IPS DF 6.9 (cell line): ENCODE measurements around the gene FOXO1.

Experiments used
- DNase-seq: peaks from one replicate; pipeline ENCODE4 v3.0.0-alpha.2; 2013; ENCODE audit warnings: low read depth, low spot score
- H3K27ac ChIP-seq: one replicate; pipeline ENCODE4 v1.5.1; 2013; ENCODE audit warnings: low read length, control low read depth
- H3K27me3 ChIP-seq: 2 replicates; pipeline ENCODE4 v1.6.1; 2013; ENCODE audit warnings: mild to moderate bottlenecking, low read length; ENCODE audit not compliant: control insufficient read depth, insufficient read depth
- H3K36me3 ChIP-seq: 2 replicates; pipeline ENCODE4 v1.6.1; 2013; ENCODE audit warnings: low read length; ENCODE audit not compliant: control insufficient read depth, insufficient read depth
- H3K4me1 ChIP-seq: 2 replicates; pipeline ENCODE4 v1.6.1; 2013; ENCODE audit warnings: low read length; ENCODE audit not compliant: control insufficient read depth, insufficient read depth
- H3K4me3 ChIP-seq: 2 replicates; pipeline ENCODE4 v1.5.1; 2013; ENCODE audit warnings: mild to moderate bottlenecking, low read length
- H3K9me3 ChIP-seq: 2 replicates; pipeline ENCODE4 v1.6.1; 2013; ENCODE audit warnings: low read length, inconsistent platforms; ENCODE audit not compliant: control insufficient read depth, insufficient read depth
- WGBS: extraction: QIAGEN DNeasy Blood & Tissue Kit; methylation state at CpG from one replicate; pipeline ENCODE4 v1.1.7; 2013; ENCODE audit warnings: mixed read lengths, missing lambda C conversion rate; ENCODE audit not compliant: insufficient read length, insufficient coverage; 5-methylcytosine and 5-hydroxymethylcytosine counted together

The FOXO1 gene

DNA sequence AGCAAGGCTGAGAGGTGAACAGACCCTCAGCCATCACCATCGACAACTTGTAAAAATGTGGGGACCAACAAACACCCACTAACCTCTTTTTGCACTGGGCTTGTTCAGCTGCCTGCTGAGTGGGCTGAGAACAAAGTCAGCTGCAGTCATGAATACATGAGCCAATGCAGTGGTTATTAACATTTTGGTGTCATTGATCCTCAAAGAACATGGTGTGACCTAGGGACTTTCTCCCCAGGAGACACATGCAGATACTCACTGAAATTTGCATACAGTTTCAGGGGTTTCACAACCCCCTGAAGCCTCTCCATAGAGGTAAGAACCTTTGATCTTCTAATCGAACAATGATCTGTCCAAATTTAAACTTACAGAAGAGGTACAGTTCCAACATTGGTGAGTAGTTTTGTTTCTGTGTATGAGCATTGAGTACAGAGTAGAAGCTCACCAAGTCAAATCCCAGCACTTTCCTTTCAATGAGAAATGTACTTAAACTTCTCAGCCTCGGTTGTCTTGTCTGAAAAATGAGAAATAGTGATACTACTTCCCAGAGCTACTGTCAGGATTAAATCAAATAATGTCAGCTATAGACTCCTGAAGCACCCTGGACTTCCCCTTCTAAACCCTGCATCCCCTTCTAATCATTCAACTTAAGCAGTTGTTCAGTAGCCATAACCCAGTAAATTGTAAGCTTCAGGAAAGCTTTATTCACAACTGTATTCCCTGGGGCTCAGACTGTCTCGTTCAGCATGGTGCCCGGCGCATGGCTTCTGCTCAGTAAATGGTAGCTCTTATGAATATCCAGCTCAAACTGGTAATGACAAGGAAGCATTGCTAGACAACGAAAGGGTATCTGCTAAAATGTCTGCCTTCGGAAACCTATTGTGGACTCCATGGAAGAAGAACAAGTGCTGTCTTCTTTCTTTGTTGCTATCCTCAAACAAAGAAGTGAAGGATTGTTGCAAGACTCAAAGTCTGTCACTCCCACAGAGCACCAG, 148.7 kb downstream of the FOXO1 start:
- Histone ChIP-seq H3K27ac (no peak overlapping the region), H3K4me1 (no peaks in the 10 kb centered on the region; the same call in 1 of the 2 replicates), H3K4me3 (no peak overlapping the region), H3K36me3 (no peaks in the 10 kb centered on the region), H3K27me3 (no peaks in the 10 kb centered on the region), H3K9me3 (no peaks in the 10 kb centered on the region)
- no peak for DNase-seq
- no CpG with 5 or more reads among the region's 8 CpGs for WGBS

DNA sequence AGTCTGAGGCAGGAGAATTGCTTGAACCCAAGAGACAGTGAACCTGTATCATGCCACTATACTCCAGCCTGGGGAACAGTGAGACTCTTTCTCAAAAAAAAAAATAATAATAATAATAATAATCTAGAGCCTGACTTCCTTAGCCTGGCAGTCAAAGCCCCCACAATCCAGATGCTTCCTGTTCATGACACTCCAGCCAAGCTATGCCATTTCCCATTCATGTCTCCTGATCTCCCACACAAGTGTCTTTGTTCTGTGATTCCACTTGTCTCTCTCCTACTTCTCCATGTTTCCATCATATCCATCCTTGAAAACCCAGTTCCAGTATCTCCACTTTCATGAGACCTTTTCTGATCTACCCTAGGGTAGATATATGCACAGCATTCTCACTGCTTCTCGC, 150.7 kb downstream of the FOXO1 start:
- H3K36me3 ChIP-seq: no peaks in the 10 kb centered on the region
- H3K27me3 ChIP-seq: no peaks in the 10 kb centered on the region
- H3K9me3 ChIP-seq: no peaks in the 10 kb centered on the region
- DNase-seq: no peak
- no peak overlapping the region for H3K4me3 ChIP-seq
- WGBS: no CpG with 5 or more reads among the region's 1 CpG
- no peaks in the 10 kb centered on the region; the same call in 1 of the 2 replicates for H3K4me1 ChIP-seq
- H3K27ac ChIP-seq: no peak overlapping the region

DNA sequence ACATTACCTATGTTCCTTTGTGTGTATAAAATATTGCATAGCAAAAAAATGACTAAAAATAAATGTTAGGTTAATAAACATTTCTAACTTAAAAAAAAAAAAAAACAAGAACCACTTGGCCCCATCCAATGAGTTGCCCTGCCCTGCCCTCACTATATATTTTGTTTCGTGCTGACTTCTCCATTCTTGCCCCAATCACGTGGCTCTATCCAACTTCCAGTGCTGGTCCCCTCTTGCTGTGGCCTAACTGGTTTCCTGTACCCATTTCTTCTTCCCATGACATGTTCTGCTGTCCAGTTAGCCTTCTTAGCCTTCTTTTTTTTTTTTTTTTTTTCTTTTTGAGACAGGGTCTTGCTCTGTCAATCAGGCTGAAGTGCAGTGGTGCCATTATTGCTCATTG, 151.6 kb downstream of the FOXO1 start:
- Histone ChIP-seq H3K27me3 (no peaks in the 10 kb centered on the region), H3K27ac (no peak overlapping the region), H3K36me3 (no peaks in the 10 kb centered on the region), H3K4me3 (no peak overlapping the region), H3K4me1 (no peaks in the 10 kb centered on the region; the same call in 1 of the 2 replicates), H3K9me3 (no peaks in the 10 kb centered on the region)
- no peak for DNase-seq
- WGBS: no CpG with 5 or more reads among the region's 2 CpGs

DNA sequence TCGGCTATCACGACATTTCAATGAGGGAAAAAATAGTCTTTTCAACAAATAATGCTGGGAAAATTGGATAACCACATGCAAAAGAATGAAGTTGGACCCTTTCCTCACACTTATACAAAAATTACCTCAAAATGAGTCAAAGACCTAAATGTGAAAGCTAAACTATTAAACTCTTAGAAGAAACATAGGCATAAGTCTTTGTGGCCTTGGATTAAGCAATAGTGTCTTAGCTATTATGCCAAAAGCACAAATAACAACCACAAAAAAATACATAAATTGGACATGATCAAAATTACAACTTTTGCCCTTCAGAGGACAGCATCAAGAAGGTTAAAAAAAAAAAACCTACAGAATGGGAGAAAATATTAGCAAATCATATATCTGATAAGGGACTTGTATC, 156.6 kb downstream of the FOXO1 start:
- H3K36me3 ChIP-seq: no peaks in the 10 kb centered on the region
- no CpG with 5 or more reads among the region's 2 CpGs for WGBS
- no peaks in the 10 kb centered on the region for H3K27me3 ChIP-seq

GRCh38 chr13:40508767-40509342, 157.6 kb downstream of the FOXO1 start:
- Histone ChIP-seq H3K27me3 (no peaks in the 10 kb centered on the region), H3K36me3 (no peaks in the 10 kb centered on the region), H3K4me3 (no peak overlapping the region), H3K27ac (no peak overlapping the region), H3K4me1 (0 out of 2 replicates have a peak, but pooled peaks cover 2% of the 10 kb centered on the region), H3K9me3 (no peaks in the 10 kb centered on the region)
- DNase-seq: no peak
- no CpG with 5 or more reads among the region's 3 CpGs for WGBS

More for the DNA sequence above, 156.6 kb downstream of the FOXO1 start:
- Histone ChIP-seq H3K4me3 (no peak overlapping the region), H3K9me3 (no peaks in the 10 kb centered on the region), H3K27ac (no peak overlapping the region), H3K4me1 (no peaks in the 10 kb centered on the region)
- no peak for DNase-seq

DNA sequence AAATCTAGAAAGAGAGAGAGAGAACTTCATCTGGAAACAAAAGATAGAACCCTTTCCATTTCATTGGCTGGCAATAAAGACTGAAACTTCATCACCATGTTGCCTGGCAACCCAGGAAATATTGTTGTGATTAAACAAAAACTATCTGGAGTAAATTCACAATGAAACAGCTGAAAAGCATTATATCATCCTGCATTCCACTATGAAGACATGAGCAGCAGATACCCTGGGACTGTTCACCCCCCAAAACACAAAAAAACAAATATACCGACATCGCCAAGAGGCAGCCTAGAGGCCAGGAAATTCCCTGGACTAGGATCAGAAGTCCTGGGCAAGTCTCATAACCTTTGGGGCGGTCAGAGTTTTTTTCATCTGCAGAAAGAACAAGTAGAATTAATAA, 158.3 kb downstream of the FOXO1 start:
- H3K27ac ChIP-seq: no peak overlapping the region
- WGBS: no CpG with 5 or more reads among the region's 3 CpGs

GRCh38 chr13:40506592-40507446, 159.6 kb downstream of the FOXO1 start:
- no peaks in the 10 kb centered on the region for H3K9me3 ChIP-seq
- no peaks in the 10 kb centered on the region for H3K27me3 ChIP-seq
- WGBS: 100% methylated on average over 3 of the region's 11 CpGs
- no peak overlapping the region for H3K4me3 ChIP-seq
- no peak for DNase-seq
- H3K4me1 ChIP-seq: 0 out of 2 replicates have a peak, but pooled peaks cover 2% of the 10 kb centered on the region
- no peaks in the 10 kb centered on the region for H3K36me3 ChIP-seq
- H3K27ac ChIP-seq: no peak overlapping the region

More for the DNA sequence above, 158.3 kb downstream of the FOXO1 start:
- H3K36me3 ChIP-seq: no peaks in the 10 kb centered on the region
- H3K4me1 ChIP-seq: 0 out of 2 replicates have a peak, but pooled peaks cover 2% of the 10 kb centered on the region
- no peak overlapping the region for H3K4me3 ChIP-seq
- no peaks in the 10 kb centered on the region for H3K9me3 ChIP-seq
- no peaks in the 10 kb centered on the region for H3K27me3 ChIP-seq
- DNase-seq: no peak
